Erythroblast (primary cell): ENCODE results near the gene LDAH.

ENCODE experiments used
- GATA1 ChIP-seq: IDR thresholded peaks from 2 replicates; pipeline ENCODE4 v1.6.1; 2011; ENCODE audit warnings: low read depth, mild to moderate bottlenecking, control low read depth, low read length, moderate library complexity
- POLR2A ChIP-seq: IDR thresholded peaks from 2 replicates; pipeline ENCODE4 v1.6.1; 2011; ENCODE audit warnings: mild to moderate bottlenecking, low read length

GRCh38 chr2:20738772-20739171 is 84.1 kb downstream of the LDAH start:
- no peak for TF ChIP-seq POLR2A
- TF ChIP-seq GATA1, result no peak
